Body of pancreas (tissue), 4 donors: Measurements from ENCODE around the gene SERPINI1. TPM values are rescaled to one million over a fixed set of nuclear protein-coding genes. Genes with fewer than 3 reads are reported as not detected.

Experiments
- ATAC-seq: fragments of 150-250 bp; one replicate; pipeline ENCODE4 v1.9.1; 2016
- DNase-seq, 4 donors: peaks; one replicate each; pipeline ENCODE4 v3.0.0-alpha.2; 2019
- H3K27ac ChIP-seq, 4 donors: fragments of 200-600 bp; sonication (generic); 1 replicate in 3 of 4; 2 replicates in 1 of 4; pipeline versions ENCODE4 v1.5.1 to v1.6.1; 2016 to 2019; ENCODE audit warnings: mild to moderate bottlenecking in 1 of 4, mixed read lengths in 1 of 4, moderate library complexity in 1 of 4
- H3K27me3 ChIP-seq, 2 donors: fragments of 200-600 bp; sonication (generic); one replicate each; pipeline ENCODE4 v1.6.0; 2016; ENCODE audit warnings: mild to moderate bottlenecking in 1 of 2
- H3K36me3 ChIP-seq, 2 donors: fragments of 200-600 bp; sonication (generic); replicated peaks in 1 of 2; 2 replicates each; pipeline ENCODE4 v1.5.1; 2016; ENCODE audit warnings: low read depth in 2 of 2; ENCODE audit not compliant: insufficient read depth in 1 of 2
- H3K4me1 ChIP-seq: fragments of 200-600 bp; sonication (generic); one replicate; pipeline ENCODE4 v1.6.0; 2016
- H3K4me3 ChIP-seq, 2 donors: fragments of 200-600 bp; sonication (generic); 1 replicate in 1 of 2; 2 replicates in 1 of 2; pipeline ENCODE4 v1.5.1; 2016 to 2019
- H3K9me3 ChIP-seq, 3 donors: fragments of 200-600 bp; sonication (generic); 1 replicate in 2 of 3; 2 replicates in 1 of 3; pipeline ENCODE4 v1.5.1; 2016
- POLR2A ChIP-seq, 3 donors: fragments of 450-650 bp; IDR thresholded peaks; one replicate each; pipeline ENCODE4 v1.6.1; 2016; ENCODE audit warnings: antibody characterized with exemption in 3 of 3, mild to moderate bottlenecking in 2 of 3
- intact Hi-C: fragments of 100-400 bp; cut with DNase I; formaldehyde crosslinking; loops from one replicate; pipeline ENCODE4 v1.15.1; 2023
- small RNA-seq: library from RNA; depleted of rRNA; stranded (forward); fragments of <200 nt; gene quantifications from one replicate; pipeline ENCODE3, GENCODE V24; 2016
- total RNA-seq, 2 donors: library from RNA; depleted of rRNA; stranded (reverse); fragments of >200 nt; gene quantifications; one replicate each; pipeline ENCODE4 v1.1.0, GENCODE V29; 2016
- TF ChIP-seq, protein P1 (sequence below), 7 experiments: fragments of 450-650 bp in 4 of 7; fragments of 200-600 bp in 3 of 7; sonication (generic) in 3 of 7; IDR thresholded peaks; one replicate each; pipeline ENCODE4 v1.5.1; 2016 to 2019; ENCODE audit warnings: antibody characterized with exemption in 7 of 7

Gene SERPINI1
- total RNA-seq, 2 donors from 2014 or later: 10.2 to 20.0 TPM

DNA sequence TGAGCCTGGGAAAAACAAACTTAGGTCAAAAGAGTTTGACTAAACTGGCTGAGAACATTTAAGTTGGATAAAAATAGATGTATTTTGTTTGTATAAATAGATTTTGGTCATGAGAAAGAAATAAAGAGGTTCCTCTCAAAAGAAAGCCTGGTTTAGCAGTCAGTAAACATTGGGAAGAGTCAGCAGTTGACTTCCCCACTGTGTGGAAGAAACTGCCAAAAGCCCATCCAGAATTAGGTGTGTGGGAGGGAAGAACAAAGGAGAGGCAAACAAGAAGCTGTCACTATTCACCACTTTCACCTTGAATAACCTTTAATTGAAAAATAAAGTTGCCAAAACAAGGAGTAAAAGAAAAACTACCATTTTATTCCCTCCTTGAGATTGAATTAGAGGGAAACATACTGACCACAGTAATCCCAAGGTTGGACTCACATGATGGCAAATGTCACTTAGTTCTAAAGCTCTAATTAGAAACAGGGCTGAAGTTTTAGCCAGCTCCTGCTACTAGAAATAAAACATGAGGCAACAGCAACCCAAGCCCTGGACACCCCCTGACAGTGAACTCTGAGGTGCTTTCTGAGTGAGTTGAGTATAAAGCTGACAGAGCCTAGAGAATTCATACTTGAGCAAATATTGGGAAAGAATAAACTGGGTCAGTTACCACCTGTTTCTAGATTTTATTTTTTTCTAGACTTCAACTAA lies 139.3 kb downstream of the SERPINI1 start:
- ATAC-seq (no peak), DNase-seq (no peak)
- Histone ChIP-seq H3K27ac (no peak overlapping the region), H3K36me3 (no peaks in the 10 kb centered on the region), H3K4me3 (no peak overlapping the region), H3K4me1 (no peaks in the 10 kb centered on the region), H3K9me3 (no peaks in the 10 kb centered on the region), H3K27me3 (no peaks in the 10 kb centered on the region)
- intact Hi-C loops: no loop called here
- no peak for TF ChIP-seq POLR2A (IDR thresholded peaks at IDR 0.05)
- TF ChIP-seq, protein P1, sequence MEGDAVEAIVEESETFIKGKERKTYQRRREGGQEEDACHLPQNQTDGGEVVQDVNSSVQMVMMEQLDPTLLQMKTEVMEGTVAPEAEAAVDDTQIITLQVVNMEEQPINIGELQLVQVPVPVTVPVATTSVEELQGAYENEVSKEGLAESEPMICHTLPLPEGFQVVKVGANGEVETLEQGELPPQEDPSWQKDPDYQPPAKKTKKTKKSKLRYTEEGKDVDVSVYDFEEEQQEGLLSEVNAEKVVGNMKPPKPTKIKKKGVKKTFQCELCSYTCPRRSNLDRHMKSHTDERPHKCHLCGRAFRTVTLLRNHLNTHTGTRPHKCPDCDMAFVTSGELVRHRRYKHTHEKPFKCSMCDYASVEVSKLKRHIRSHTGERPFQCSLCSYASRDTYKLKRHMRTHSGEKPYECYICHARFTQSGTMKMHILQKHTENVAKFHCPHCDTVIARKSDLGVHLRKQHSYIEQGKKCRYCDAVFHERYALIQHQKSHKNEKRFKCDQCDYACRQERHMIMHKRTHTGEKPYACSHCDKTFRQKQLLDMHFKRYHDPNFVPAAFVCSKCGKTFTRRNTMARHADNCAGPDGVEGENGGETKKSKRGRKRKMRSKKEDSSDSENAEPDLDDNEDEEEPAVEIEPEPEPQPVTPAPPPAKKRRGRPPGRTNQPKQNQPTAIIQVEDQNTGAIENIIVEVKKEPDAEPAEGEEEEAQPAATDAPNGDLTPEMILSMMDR (IDR thresholded peaks at IDR 0.05): no peak

Small RNA genes lying within 50 kb of the gene (small RNA-seq; reads per million reads assigned to genes)
- not detected for gene HMGN1P8

Other genes starting within 250 kb of the SERPINI1 start
- 1 to 10 TPM in 1 of 2 donors, under 1 TPM in 1; 0.78 to 2.3 TPM for gene WDR49, start 81.8 kb upstream of the SERPINI1 start, total RNA-seq
- 10 to 100 TPM; 24.4 to 36.1 TPM for gene PDCD10, start 829 bp upstream of the SERPINI1 start, total RNA-seq